Uterus (tissue), 4 donors: ENCODE measurements around the gene WDR77. TPM values are rescaled to one million over a fixed set of nuclear protein-coding genes. Genes with fewer than 3 reads are reported as not detected.

Experiments used
- DNase-seq, 2 donors: peaks; one replicate each; pipeline ENCODE4 v3.0.0-alpha.2; 2019 to 2020
- H3K27ac ChIP-seq, 2 donors: fragments of 200-600 bp; sonication (generic); 1 replicate in 1 of 2; 2 replicates in 1 of 2; pipeline ENCODE4 v1.5.1; 2016 to 2018
- H3K27me3 ChIP-seq, 2 donors: fragments of 200-600 bp; sonication (generic); one replicate each; pipeline ENCODE4 v1.5.1; 2018 to 2019; ENCODE audit warnings: control low read depth in 1 of 2
- H3K36me3 ChIP-seq, 2 donors: fragments of 200-600 bp; sonication (generic); one replicate each; pipeline ENCODE4 v1.5.1; 2019; ENCODE audit warnings: control low read depth in 1 of 2
- H3K4me1 ChIP-seq, 2 donors: fragments of 200-600 bp; sonication (generic); one replicate each; pipeline ENCODE4 v1.5.1; 2018 to 2019; ENCODE audit warnings: control low read depth in 1 of 2
- H3K4me3 ChIP-seq, 2 donors: fragments of 200-600 bp; sonication (generic); 1 replicate in 1 of 2; 2 replicates in 1 of 2; pipeline ENCODE4 v1.5.1; 2018 to 2019; ENCODE audit warnings: mild to moderate bottlenecking in 1 of 2
- H3K9me3 ChIP-seq, 2 donors: fragments of 200-600 bp; sonication (generic); one replicate each; pipeline ENCODE4 v1.5.1; 2019; ENCODE audit warnings: control low read depth in 1 of 2
- POLR2A ChIP-seq, 2 donors: fragments of 450-650 bp; IDR thresholded peaks; one replicate each; pipeline ENCODE4 v1.6.1; 2016; ENCODE audit warnings: antibody characterized with exemption in 2 of 2, mild to moderate bottlenecking in 1 of 2, moderate library complexity in 1 of 2
- intact Hi-C: fragments of 100-400 bp; cut with DNase I; formaldehyde crosslinking; loops from one replicate; pipeline ENCODE4 v1.15.1; 2023; ENCODE audit warnings: low total_unique reads
- total RNA-seq, 4 donors: library from RNA; depleted of rRNA in 3 of 4; stranded (reverse); fragments of >200 nt in 3 of 4; gene quantifications; one replicate each; pipeline versions ENCODE4 v1.1.0 to v1.2.4, GENCODE V29; 2014 to 2023
- TF ChIP-seq, protein P1 (sequence below), 4 experiments: fragments of 200-600 bp in 2 of 4; fragments of 450-650 bp in 2 of 4; sonication (generic) in 2 of 4; IDR thresholded peaks; one replicate each; pipeline ENCODE4 v1.5.1; 2016 to 2019; ENCODE audit warnings: antibody characterized with exemption in 4 of 4, mild to moderate bottlenecking in 2 of 4, moderate library complexity in 1 of 4
- donor health status: DM: yes; HTN: yes; CAD: no.

Gene WDR77
- total RNA-seq, 4 donors from 2014 or later: 0.59 to 31.0 (median 17.1) TPM

DNA sequence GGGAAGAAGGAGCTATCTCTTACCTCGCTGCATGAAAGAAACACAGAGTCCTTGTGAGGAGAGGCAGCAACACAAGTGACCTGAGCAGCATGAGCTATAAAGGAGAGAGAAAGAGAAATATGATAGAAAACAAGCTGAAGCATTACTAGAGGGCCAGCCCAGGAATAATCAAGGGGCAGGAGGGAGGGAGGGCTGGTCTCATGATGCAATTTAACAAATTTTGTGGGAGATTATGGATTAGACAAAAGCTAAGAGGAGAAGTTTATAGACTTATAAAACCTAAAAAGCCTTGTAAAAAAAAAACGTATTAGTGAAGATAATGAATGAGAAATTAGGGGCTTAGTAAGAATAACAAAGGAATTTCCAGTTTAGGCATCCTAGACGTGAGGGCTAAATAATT lies 5.0 kb downstream of the WDR77 start:
- H3K36me3 ChIP-seq: no peaks in the 10 kb centered on the region
- DNase-seq: no peak
- intact Hi-C loops: no loop called here

DNA sequence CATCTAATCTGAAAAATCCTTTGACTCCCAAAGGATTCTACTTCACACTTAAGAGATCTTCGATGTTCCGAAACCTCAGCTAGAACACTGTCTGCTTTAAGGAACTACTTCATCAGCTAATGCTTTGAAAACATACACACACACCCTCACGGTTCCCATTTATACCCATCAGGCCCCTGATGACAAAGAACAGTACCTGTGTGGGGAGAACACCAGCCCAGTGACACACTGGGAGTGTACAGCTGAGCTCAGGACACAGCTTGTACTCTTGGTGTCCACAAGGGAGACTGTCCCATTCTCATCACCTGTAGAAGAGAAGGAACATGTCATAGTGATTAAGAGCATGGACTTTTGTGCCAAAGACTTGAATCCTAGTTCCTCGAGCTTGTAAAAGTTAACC lies 6.6 kb downstream of the WDR77 start:
- no peak for DNase-seq
- Histone ChIP-seq H3K9me3 (no peaks in the 10 kb centered on the region), H3K36me3 (no peaks in the 10 kb centered on the region), H3K4me3 (no peak overlapping the region), H3K27me3 (no peaks in the 10 kb centered on the region), H3K4me1 (peaks cover 0 to under 1% of the 10 kb centered on the region in 2 donors), H3K27ac (no peak overlapping the region)
- TF ChIP-seq POLR2A (IDR thresholded peaks at IDR 0.05): no peak
- TF ChIP-seq, protein P1, sequence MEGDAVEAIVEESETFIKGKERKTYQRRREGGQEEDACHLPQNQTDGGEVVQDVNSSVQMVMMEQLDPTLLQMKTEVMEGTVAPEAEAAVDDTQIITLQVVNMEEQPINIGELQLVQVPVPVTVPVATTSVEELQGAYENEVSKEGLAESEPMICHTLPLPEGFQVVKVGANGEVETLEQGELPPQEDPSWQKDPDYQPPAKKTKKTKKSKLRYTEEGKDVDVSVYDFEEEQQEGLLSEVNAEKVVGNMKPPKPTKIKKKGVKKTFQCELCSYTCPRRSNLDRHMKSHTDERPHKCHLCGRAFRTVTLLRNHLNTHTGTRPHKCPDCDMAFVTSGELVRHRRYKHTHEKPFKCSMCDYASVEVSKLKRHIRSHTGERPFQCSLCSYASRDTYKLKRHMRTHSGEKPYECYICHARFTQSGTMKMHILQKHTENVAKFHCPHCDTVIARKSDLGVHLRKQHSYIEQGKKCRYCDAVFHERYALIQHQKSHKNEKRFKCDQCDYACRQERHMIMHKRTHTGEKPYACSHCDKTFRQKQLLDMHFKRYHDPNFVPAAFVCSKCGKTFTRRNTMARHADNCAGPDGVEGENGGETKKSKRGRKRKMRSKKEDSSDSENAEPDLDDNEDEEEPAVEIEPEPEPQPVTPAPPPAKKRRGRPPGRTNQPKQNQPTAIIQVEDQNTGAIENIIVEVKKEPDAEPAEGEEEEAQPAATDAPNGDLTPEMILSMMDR (IDR thresholded peaks at IDR 0.05): no peak
- intact Hi-C loops: no loop called here

More for the DNA sequence above, 5.0 kb downstream of the WDR77 start:
- H3K27ac ChIP-seq: no peak overlapping the region
- no peak for TF ChIP-seq POLR2A (IDR thresholded peaks at IDR 0.05)
- TF ChIP-seq, protein P1 (IDR thresholded peaks at IDR 0.05): no peak
- H3K27me3 ChIP-seq: no peaks in the 10 kb centered on the region
- H3K4me3 ChIP-seq: no peak overlapping the region
- peaks cover 0 to 6% of the 10 kb centered on the region in 2 donors for H3K4me1 ChIP-seq
- no peaks in the 10 kb centered on the region for H3K9me3 ChIP-seq

- H3K4me1 ChIP-seq: no peaks in the 10 kb centered on the region
- H3K27me3 ChIP-seq: no peaks in the 10 kb centered on the region
- TF ChIP-seq POLR2A (IDR thresholded peaks at IDR 0.05): no peak
- TF ChIP-seq, protein P1 (IDR thresholded peaks at IDR 0.05): no peak
- DNase-seq: no peak
- H3K9me3 ChIP-seq: no peaks in the 10 kb centered on the region
- H3K4me3 ChIP-seq: no peak overlapping the region
- intact Hi-C loops: no loop called here
- H3K36me3 ChIP-seq: no peaks in the 10 kb centered on the region
- no peak overlapping the region for H3K27ac ChIP-seq
Observed at GRCh38 chr1:111441573-111442192, 7.4 kb downstream of the WDR77 start.

GRCh38 chr1:111439461-111440351 lies 9.3 kb downstream of the WDR77 start:
- H3K4me1 ChIP-seq: no peaks in the 10 kb centered on the region
- no peak overlapping the region for H3K4me3 ChIP-seq
- H3K27ac ChIP-seq: no peak overlapping the region
- H3K27me3 ChIP-seq: no peaks in the 10 kb centered on the region
- no peaks in the 10 kb centered on the region for H3K9me3 ChIP-seq
- no peaks in the 10 kb centered on the region for H3K36me3 ChIP-seq
- intact Hi-C loops: no loop called here
- DNase-seq: no peak
- no peak for TF ChIP-seq POLR2A (IDR thresholded peaks at IDR 0.05)
- TF ChIP-seq, protein P1 (IDR thresholded peaks at IDR 0.05): no peak

- intact Hi-C loops: no loop called here
- TF ChIP-seq POLR2A (IDR thresholded peaks at IDR 0.05): no peak
- TF ChIP-seq, protein P1 (IDR thresholded peaks at IDR 0.05): no peak
- no peaks in the 10 kb centered on the region for H3K27me3 ChIP-seq
- no peaks in the 10 kb centered on the region for H3K9me3 ChIP-seq
- no peaks in the 10 kb centered on the region for H3K4me1 ChIP-seq
- no peak for DNase-seq
- H3K36me3 ChIP-seq: no peaks in the 10 kb centered on the region
- no peak overlapping the region for H3K4me3 ChIP-seq
- H3K27ac ChIP-seq: no peak overlapping the region
Observed at GRCh38 chr1:111436726-111437125, 12.3 kb downstream of the WDR77 start.
